ENCODE results near the gene GOLGA6D.
"Not testable (repeated sequence)": the region's sequence is repeated elsewhere in the genome, so short reads cannot be mapped to it uniquely, and the experiment has no call there.

GOLGA6D gene

GRCh38 chr15:75327491-75327890 is 44.9 kb downstream of the GOLGA6D start:
- TF ChIP-seq CTCF (IDR thresholded peaks at IDR 0.05; ENCODE audit: low read depth, low read length): no peak
- no peak overlapping the region for H3K4me3 ChIP-seq (replicated peaks in 1 of 2; ENCODE audit: low read depth in 2 of 2, low read length in 2 of 2)
- no peak for DNase-seq (ENCODE audit: low read depth in 2 of 2)

GRCh38 chr15:75328493-75329314 is 46.1 kb downstream of the GOLGA6D start:
- no peak for TF ChIP-seq CTCF (IDR thresholded peaks at IDR 0.05; ENCODE audit: low read depth, low read length)
- no peak overlapping the region for H3K4me3 ChIP-seq (replicated peaks in 1 of 2; ENCODE audit: low read depth in 2 of 2, low read length in 2 of 2)
- no peak for DNase-seq (ENCODE audit: low read depth in 2 of 2)

- no peak for DNase-seq (ENCODE audit: low read depth in 2 of 2)
- H3K4me3 ChIP-seq (replicated peaks in 1 of 2; ENCODE audit: low read depth in 2 of 2, low read length in 2 of 2): no peak overlapping the region
- no peak for TF ChIP-seq CTCF (IDR thresholded peaks at IDR 0.05; ENCODE audit: low read depth, low read length)
Observed at GRCh38 chr15:75329571-75329970, 46.9 kb downstream of the GOLGA6D start.

- not testable (repeated sequence) for DNase-seq (ENCODE audit: low read depth in 2 of 2); H3K4me3 ChIP-seq (replicated peaks in 1 of 2; ENCODE audit: low read depth in 2 of 2, low read length in 2 of 2)
Observed at GRCh38 chr15:75332093-75332492, 49.5 kb downstream of the GOLGA6D start.

- DNase-seq (ENCODE audit: low read depth in 2 of 2); H3K4me3 ChIP-seq (replicated peaks in 1 of 2; ENCODE audit: low read depth in 2 of 2, low read length in 2 of 2): not testable (repeated sequence)
Observed at GRCh38 chr15:75333654-75334419, 51.2 kb downstream of the GOLGA6D start.

GRCh38 chr15:75335313-75335704 is 52.7 kb downstream of the GOLGA6D start:
- peak overlapping the region in 1 of 2 donors; percentile 75 for H3K4me3 ChIP-seq (replicated peaks in 1 of 2; ENCODE audit: low read depth in 2 of 2, low read length in 2 of 2)
- no peak for TF ChIP-seq CTCF (IDR thresholded peaks at IDR 0.05; ENCODE audit: low read depth, low read length)
- DNase-seq (ENCODE audit: low read depth in 2 of 2): no peak

GRCh38 chr15:75335705-75336355 is 53.2 kb downstream of the GOLGA6D start, which contains the start of gene COMMD4:
Gene COMMD4 (plus strand): TSS chr15:75336063. CDS start chr15:75336090, 27 bp downstream.
- no peak for TF ChIP-seq CTCF (IDR thresholded peaks at IDR 0.05; ENCODE audit: low read depth, low read length)
- peak within 1 kb of the TSS; percentile 75 to 87 for H3K4me3 ChIP-seq (replicated peaks in 1 of 2; ENCODE audit: low read depth in 2 of 2, low read length in 2 of 2)
- DNase-seq (ENCODE audit: low read depth in 2 of 2): peak; percentile 96 to 97

Measured in cardiac fibroblast (primary cell).